ENCODE data around the gene SEC31A.

The SEC31A gene

GRCh38 chr4:82851885-82852750 lies 38.8 kb downstream of the SEC31A start:
- no peak overlapping the region for H3K27ac ChIP-seq (ENCODE audit: extremely low read depth, low read depth, low read length)
- H3K36me3 ChIP-seq (ENCODE audit: control insufficient read depth in 2 of 2, insufficient read depth in 1 of 2, low read length in 2 of 2) = peaks cover 14 to 87% of the 10 kb centered on the region in 2 experiments
- no peak for TF ChIP-seq KLF1 (tag by site-specific recombination; IDR thresholded peaks at IDR 0.05)
- TF ChIP-seq ZNF37A (tag by site-specific recombination; IDR thresholded peaks at IDR 0.05) = no peak
- TF ChIP-seq ZSCAN4 (tag by site-specific recombination; IDR thresholded peaks at IDR 0.05) = no peak
- peak; percentile 50 for TF ChIP-seq ZNF654 (tag by site-specific recombination; IDR thresholded peaks at IDR 0.05; ENCODE audit: low read depth)
- CTCF ChIA-PET = interaction anchor here (0.6 to 1.5 kb wide), 10 partner anchors 30 to 453 kb away, joined by 3 to 5 read pairs (median 3); no protein-coding TSS in a partner anchor
- no peaks in the 10 kb centered on the region for H3K4me1 ChIP-seq (ENCODE audit: control insufficient read depth, insufficient read depth, low read length)
- H3K4me3 ChIP-seq (ENCODE audit: low read depth, low read length) = no peak overlapping the region
- POLR2A ChIA-PET = no interaction called here
- no peaks in the 10 kb centered on the region for H3K9me3 ChIP-seq (ENCODE audit: control insufficient read depth, insufficient read depth, low read depth, low read length)

DNA sequence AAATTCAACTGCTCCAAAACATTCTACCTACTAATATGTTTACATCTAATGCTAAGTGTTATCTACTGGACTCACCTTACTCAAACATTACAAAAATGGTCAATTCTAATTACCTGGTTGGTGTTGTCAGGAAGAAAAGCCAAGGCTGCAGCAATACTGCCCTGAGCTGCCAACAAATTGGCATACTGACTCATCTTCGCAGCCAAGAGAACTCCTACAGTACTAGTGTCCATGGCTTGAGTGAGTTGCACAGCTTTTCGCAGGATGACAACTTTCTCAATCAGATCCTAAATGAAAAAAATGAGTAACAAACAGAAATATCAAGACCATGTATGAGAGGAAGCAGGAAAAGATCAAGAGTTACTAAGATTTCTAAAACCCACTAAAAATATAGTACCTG lies 39.6 kb downstream of the SEC31A start:
- Histone ChIP-seq H3K4me3 (ENCODE audit: low read depth, low read length) (no peak overlapping the region), H3K36me3 (ENCODE audit: control insufficient read depth in 2 of 2, insufficient read depth in 1 of 2, low read length in 2 of 2) (peaks cover 14 to 87% of the 10 kb centered on the region in 2 experiments), H3K9me3 (ENCODE audit: control insufficient read depth, insufficient read depth, low read depth, low read length) (no peaks in the 10 kb centered on the region), H3K4me1 (ENCODE audit: control insufficient read depth, insufficient read depth, low read length) (no peaks in the 10 kb centered on the region), H3K27ac (ENCODE audit: extremely low read depth, low read depth, low read length) (no peak overlapping the region)
- POLR2A ChIA-PET = no interaction called here
- TF ChIP-seq ZNF654 (tag by site-specific recombination; IDR thresholded peaks at IDR 0.05; ENCODE audit: low read depth) (no peak), SALL2 (tag by site-specific recombination; IDR thresholded peaks at IDR 0.05; ENCODE audit: borderline replicate concordance) (no peak), ZNF658 (tag by site-specific recombination; IDR thresholded peaks at IDR 0.05) (no peak), ATF2 (tag by site-specific recombination; IDR thresholded peaks at IDR 0.05; ENCODE audit: low read depth) (no peak), ZNF354C (tag by site-specific recombination; IDR thresholded peaks at IDR 0.05; ENCODE audit: borderline replicate concordance, low read depth) (no peak), ZNF514 (tag by site-specific recombination; IDR thresholded peaks at IDR 0.05) (no peak)
- CTCF ChIA-PET = interaction anchor here (0.7 to 1.1 kb wide), 3 partner anchors 51 to 144 kb away, joined by 3 to 4 read pairs (median 3); no protein-coding TSS in a partner anchor

DNA sequence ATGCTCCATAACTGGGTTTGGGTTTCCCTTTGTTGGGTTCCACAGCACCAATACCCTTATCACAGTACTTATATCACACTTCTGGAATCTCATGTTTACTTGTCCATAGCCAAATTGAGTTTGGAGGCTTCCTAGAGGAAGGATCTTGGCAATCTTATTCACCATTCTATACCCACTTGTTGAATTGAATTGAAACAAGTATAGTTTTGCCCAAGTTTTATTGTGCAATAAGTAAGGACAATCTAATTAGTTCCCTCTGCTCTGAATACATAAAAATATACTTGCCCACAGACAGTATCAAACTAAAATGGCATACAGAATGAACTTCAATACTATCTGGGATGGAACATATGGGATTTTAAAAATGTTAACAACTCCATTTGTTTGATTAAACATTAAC lies 40.3 kb downstream of the SEC31A start:
- Histone ChIP-seq H3K36me3 (ENCODE audit: control insufficient read depth in 2 of 2, insufficient read depth in 1 of 2, low read length in 2 of 2) (peaks cover 14 to 86% of the 10 kb centered on the region in 2 experiments), H3K4me1 (ENCODE audit: control insufficient read depth, insufficient read depth, low read length) (no peaks in the 10 kb centered on the region), H3K4me3 (ENCODE audit: low read depth, low read length) (no peak overlapping the region), H3K9me3 (ENCODE audit: control insufficient read depth, insufficient read depth, low read depth, low read length) (no peaks in the 10 kb centered on the region), H3K27ac (ENCODE audit: extremely low read depth, low read depth, low read length) (no peak overlapping the region)
- ChIA-PET POLR2A (no interaction called here), CTCF (interaction anchor here (0.7 to 0.8 kb wide), 2 partner anchors 64 to 79 kb away, joined by 3 to 4 read pairs; no protein-coding TSS in a partner anchor)
- TF ChIP-seq SP2 (tag by site-specific recombination; IDR thresholded peaks at IDR 0.05) (no peak), SCRT2 (tag by site-specific recombination; IDR thresholded peaks at IDR 0.05) (peak; percentile 64), ZNF211 (tag by site-specific recombination; IDR thresholded peaks at IDR 0.05; ENCODE audit: low read depth) (no peak)

DNA sequence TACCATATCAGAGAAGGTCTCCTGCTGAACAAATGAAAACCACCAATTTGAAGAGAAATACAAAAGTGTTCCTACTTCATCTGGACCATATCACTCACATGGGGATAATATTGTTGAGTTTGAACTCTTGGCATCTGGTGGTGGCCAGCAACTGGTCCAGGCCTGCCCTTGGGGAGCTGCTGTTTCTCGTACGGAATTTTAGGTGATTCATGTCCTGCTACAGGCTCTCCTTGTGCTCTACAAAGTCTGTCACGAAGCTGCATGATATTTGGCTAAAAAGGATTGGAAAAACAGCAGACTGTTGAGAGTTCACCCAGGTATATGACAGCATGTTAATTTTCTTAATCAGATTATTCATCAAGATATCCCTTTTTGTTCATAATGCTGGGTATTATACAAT lies 42.2 kb downstream of the SEC31A start:
- Histone ChIP-seq H3K27ac (ENCODE audit: extremely low read depth, low read depth, low read length) (no peak overlapping the region), H3K4me3 (ENCODE audit: low read depth, low read length) (no peak overlapping the region), H3K4me1 (ENCODE audit: control insufficient read depth, insufficient read depth, low read length) (no peaks in the 10 kb centered on the region), H3K36me3 (ENCODE audit: control insufficient read depth in 2 of 2, insufficient read depth in 1 of 2, low read length in 2 of 2) (peaks cover 17 to 87% of the 10 kb centered on the region in 2 experiments), H3K9me3 (ENCODE audit: control insufficient read depth, insufficient read depth, low read depth, low read length) (no peaks in the 10 kb centered on the region)
- ChIA-PET CTCF (no interaction called here), POLR2A (no interaction called here)
- TF ChIP-seq ZNF140 (tag by site-specific recombination; IDR thresholded peaks at IDR 0.05) (no peak), HOXA7 (CRISPR knock-in tag; IDR thresholded peaks at IDR 0.05; ENCODE audit: borderline replicate concordance) (no peak), ZNF19 (tag by site-specific recombination; IDR thresholded peaks at IDR 0.05; ENCODE audit: low read depth) (no peak), ZNF221 (tag by site-specific recombination; IDR thresholded peaks at IDR 0.05; ENCODE audit: borderline replicate concordance) (no peak), ZNF558 (tag by site-specific recombination; IDR thresholded peaks at IDR 0.05) (no peak), EGR2 (tag by site-specific recombination; IDR thresholded peaks at IDR 0.05; ENCODE audit: low read depth) (no peak), ZNF843 (tag by site-specific recombination; IDR thresholded peaks at IDR 0.05) (no peak), ZNF629 (tag by site-specific recombination; IDR thresholded peaks at IDR 0.05) (no peak), ZFP37 (tag by site-specific recombination; IDR thresholded peaks at IDR 0.05) (no peak), ZNF248 (tag by site-specific recombination; IDR thresholded peaks at IDR 0.05) (no peak), KLF1 (tag by site-specific recombination; IDR thresholded peaks at IDR 0.05) (no peak)
- TF ChIP-seq, protein P1, sequence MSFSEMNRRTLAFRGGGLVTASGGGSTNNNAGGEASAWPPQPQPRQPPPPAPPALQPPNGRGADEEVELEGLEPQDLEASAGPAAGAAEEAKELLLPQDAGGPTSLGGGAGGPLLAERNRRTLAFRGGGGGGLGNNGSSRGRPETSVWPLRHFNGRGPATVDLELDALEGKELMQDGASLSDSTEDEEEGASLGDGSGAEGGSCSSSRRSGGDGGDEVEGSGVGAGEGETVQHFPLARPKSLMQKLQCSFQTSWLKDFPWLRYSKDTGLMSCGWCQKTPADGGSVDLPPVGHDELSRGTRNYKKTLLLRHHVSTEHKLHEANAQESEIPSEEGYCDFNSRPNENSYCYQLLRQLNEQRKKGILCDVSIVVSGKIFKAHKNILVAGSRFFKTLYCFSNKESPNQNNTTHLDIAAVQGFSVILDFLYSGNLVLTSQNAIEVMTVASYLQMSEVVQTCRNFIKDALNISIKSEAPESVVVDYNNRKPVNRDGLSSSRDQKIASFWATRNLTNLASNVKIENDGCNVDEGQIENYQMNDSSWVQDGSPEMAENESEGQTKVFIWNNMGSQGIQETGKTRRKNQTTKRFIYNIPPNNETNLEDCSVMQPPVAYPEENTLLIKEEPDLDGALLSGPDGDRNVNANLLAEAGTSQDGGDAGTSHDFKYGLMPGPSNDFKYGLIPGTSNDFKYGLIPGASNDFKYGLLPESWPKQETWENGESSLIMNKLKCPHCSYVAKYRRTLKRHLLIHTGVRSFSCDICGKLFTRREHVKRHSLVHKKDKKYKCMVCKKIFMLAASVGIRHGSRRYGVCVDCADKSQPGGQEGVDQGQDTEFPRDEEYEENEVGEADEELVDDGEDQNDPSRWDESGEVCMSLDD (tag by site-specific recombination; IDR thresholded peaks at IDR 0.05) = no peak
